ENCODE data around the gene TRAF3.

Gene TRAF3

GRCh38 chr14:102949062-102949800 lies 172.0 kb downstream of the TRAF3 start:
- peak in 1 of 3 donors; percentile 17 for DNase-seq (ENCODE audit: low read depth in 2 of 3, low spot score in 1 of 3)

GRCh38 chr14:102949801-102950451 lies 172.7 kb downstream of the TRAF3 start:
- no peak for DNase-seq (ENCODE audit: low read depth in 2 of 3, low spot score in 1 of 3)

- no peak for DNase-seq (ENCODE audit: low read depth in 2 of 3, low spot score in 1 of 3)
These were observed 173.8 kb downstream of the TRAF3 start for GRCh38 chr14:102951034-102951433.

GRCh38 chr14:102951799-102952198 lies 174.6 kb downstream of the TRAF3 start:
- DNase-seq (ENCODE audit: low read depth in 2 of 3, low spot score in 1 of 3) = no peak

GRCh38 chr14:102952276-102952675 lies 175.0 kb downstream of the TRAF3 start:
- no peak for DNase-seq (ENCODE audit: low read depth in 2 of 3, low spot score in 1 of 3)

GRCh38 chr14:102953100-102953499 lies 175.9 kb downstream of the TRAF3 start:
- DNase-seq (ENCODE audit: low read depth in 2 of 3, low spot score in 1 of 3) = no peak

GRCh38 chr14:102954081-102954789 lies 177.0 kb downstream of the TRAF3 start:
- no peak for DNase-seq (ENCODE audit: low read depth in 2 of 3, low spot score in 1 of 3)

- no peak for DNase-seq (ENCODE audit: low read depth in 2 of 3, low spot score in 1 of 3)
These were observed 178.6 kb downstream of the TRAF3 start for GRCh38 chr14:102955636-102956408.

- DNase-seq (ENCODE audit: low read depth in 2 of 3, low spot score in 1 of 3) = no peak
These were observed 180.0 kb downstream of the TRAF3 start for GRCh38 chr14:102957222-102957621.

GRCh38 chr14:102958461-102958860 lies 181.2 kb downstream of the TRAF3 start:
- no peak for DNase-seq (ENCODE audit: low read depth in 2 of 3, low spot score in 1 of 3)

Data from stimulated activated CD4-positive, alpha-beta T cell treated with anti-CD3 and anti-CD28 coated beads, Interleukin-12 subunit alpha, Interleukin-12 subunit beta, amount 100 ng/mL, for 48 hours (primary cell).